ENCODE data around the gene KIF25.

The KIF25 gene

GRCh38 chr6:167997642-167998041 is at the start of gene KIF25:
TSS of gene KIF25 (plus strand) at chr6:167997671. CDS start at chr6:168029586, 31,915 bp downstream.
- no peak for DNase-seq

- DNase-seq, result no peak
Observed at GRCh38 chr6:167947716-167948115, 49.8 kb upstream of the KIF25 start.

- DNase-seq, result no peak
Observed at GRCh38 chr6:167948716-167949115, 48.8 kb upstream of the KIF25 start.

- DNase-seq, result no peak
Observed at GRCh38 chr6:167949121-167949684, 48.3 kb upstream of the KIF25 start.

- no peak for DNase-seq
Observed at GRCh38 chr6:167951781-167952511, 45.5 kb upstream of the KIF25 start.

GRCh38 chr6:167952512-167952859 is 45.0 kb upstream of the KIF25 start:
- no peak for DNase-seq

GRCh38 chr6:167953551-167953950 is 43.9 kb upstream of the KIF25 start:
- DNase-seq, result no peak

GRCh38 chr6:167954151-167954550 is 43.3 kb upstream of the KIF25 start:
- no peak for DNase-seq

GRCh38 chr6:167956491-167956890 is 41.0 kb upstream of the KIF25 start:
- DNase-seq, result no peak

- peak; percentile 61 for DNase-seq
Observed at GRCh38 chr6:167956983-167957492, 40.4 kb upstream of the KIF25 start.

- no peak for DNase-seq
Observed at GRCh38 chr6:167957626-167958025, 39.8 kb upstream of the KIF25 start.

GRCh38 chr6:167960579-167960978 is 36.9 kb upstream of the KIF25 start:
- no peak for DNase-seq

DNA sequence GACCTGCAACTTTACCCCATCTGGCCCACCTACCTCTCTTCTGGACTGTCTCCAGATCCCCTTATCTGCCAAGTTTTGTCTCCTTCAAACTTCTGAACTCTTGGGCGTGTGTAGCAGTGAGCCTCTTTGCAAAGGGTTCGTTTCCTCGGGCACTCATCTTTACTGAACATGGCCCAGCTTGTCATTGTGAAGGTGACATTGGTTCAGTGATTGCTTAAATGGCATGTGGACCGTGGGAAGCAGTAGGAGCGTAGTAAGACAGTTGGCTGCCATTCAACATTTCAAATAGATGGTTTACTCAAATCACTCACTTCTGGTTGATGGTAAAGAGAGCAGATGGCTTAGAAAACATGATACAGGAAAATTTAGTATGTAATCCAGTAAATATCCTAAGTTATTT is 34.8 kb upstream of the KIF25 start:
- no peak for DNase-seq

- no peak for DNase-seq
Observed at GRCh38 chr6:167963589-167964057, 33.8 kb upstream of the KIF25 start.

DNA sequence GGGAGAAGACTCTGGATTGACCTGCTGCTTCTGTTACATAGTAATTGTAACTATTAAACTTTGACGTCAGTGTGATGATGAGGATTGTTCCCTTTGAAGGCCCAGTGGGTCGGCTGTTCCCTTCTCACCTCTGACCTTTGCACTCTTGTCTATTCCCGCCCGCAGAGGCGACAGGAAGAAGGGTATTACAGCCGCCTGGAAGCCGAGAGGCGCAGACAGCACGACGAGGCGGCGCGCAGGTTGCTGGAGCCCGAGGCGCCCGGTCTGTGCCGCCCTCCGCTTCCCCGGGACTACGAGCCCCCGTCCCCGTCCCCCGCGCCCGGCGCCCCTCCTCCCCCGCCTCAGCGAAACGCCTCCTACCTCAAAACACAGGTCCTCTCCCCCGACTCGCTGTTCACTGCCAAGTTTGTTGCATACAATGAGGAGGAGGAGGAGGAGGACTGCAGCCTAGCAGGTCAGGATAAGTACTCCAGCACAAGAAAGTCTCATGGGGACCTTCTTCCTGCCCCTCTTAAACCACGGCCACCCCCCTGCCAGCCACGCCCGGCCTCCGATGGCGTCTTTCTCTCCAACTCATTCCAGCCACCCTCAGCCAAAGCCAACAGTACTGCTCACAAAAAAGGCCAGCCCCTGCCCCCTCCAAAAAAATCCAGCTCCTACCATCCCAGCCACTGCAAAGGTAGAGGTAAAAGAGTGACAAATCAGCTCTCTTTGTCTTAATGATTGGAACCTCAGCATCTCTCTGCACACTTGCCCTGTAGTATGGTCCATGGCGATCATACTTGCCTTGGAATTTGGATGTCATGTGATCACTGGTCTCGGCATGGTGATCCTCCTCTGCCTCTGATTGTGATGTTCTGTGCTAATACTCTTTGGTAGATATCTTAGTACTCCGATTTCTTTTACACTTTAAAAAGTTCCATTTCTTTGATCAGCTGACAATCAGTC is 31.6 kb upstream of the KIF25 start:
- no peak for DNase-seq

DNA sequence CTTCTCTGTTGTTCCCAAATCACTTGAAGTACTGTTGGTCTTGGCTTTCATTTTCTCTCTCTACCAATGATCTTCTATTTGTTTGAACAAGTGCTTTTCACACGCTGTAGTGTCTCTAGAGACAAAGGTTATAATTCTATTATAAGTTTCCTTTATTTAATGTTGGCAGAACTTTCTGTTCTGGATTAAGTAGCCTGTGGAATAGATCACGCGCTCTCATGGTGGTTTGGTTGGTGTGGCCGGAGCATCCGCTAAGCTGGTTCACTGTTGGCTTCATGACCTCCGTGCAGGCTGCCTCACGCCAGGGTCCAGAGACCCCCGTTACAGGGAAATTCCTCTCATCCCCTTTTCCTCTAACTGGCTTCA is 30.9 kb upstream of the KIF25 start:
- no peak for DNase-seq

GRCh38 chr6:167968091-167968490 is 29.4 kb upstream of the KIF25 start:
- peak; percentile 4 for DNase-seq

DNA sequence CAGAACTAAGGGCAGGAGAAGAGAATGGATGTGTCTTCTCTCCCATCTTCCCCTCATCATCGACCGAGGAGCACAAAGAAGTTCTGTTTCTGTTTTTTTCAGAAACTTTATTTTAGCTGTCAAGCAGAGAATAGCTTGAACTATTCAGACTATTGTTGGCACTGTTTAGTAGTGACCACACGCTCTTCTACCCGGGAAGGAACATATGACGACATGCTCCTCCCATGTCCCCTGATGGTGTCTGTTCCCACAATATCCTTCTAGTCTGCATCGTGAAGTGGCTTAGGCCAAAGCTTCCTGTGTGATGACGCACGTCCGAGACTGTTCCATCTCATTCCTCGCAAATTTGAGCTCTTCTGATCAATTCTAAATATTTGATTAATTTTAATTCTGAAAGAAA is 27.2 kb upstream of the KIF25 start:
- no peak for DNase-seq

DNA sequence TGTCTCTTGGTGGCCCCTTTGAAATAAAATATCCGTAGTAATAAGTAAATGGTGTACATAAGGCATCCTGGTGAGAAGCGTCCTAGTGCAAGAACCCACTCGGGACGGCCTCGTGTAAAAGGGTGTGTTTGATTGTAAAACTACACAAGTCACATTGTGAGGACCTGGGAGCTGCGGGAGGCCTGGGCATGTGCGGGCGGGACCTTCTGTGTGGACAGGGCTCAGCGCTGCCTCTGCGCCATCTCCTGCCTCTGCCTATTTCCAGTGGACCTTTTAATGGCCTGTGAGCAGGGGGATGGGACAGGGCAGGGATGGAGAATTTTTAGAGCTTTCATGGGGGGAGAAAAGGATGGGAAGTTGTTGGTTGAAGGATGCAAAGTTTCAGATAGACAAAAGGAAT is 25.3 kb upstream of the KIF25 start:
- no peak for DNase-seq

DNA sequence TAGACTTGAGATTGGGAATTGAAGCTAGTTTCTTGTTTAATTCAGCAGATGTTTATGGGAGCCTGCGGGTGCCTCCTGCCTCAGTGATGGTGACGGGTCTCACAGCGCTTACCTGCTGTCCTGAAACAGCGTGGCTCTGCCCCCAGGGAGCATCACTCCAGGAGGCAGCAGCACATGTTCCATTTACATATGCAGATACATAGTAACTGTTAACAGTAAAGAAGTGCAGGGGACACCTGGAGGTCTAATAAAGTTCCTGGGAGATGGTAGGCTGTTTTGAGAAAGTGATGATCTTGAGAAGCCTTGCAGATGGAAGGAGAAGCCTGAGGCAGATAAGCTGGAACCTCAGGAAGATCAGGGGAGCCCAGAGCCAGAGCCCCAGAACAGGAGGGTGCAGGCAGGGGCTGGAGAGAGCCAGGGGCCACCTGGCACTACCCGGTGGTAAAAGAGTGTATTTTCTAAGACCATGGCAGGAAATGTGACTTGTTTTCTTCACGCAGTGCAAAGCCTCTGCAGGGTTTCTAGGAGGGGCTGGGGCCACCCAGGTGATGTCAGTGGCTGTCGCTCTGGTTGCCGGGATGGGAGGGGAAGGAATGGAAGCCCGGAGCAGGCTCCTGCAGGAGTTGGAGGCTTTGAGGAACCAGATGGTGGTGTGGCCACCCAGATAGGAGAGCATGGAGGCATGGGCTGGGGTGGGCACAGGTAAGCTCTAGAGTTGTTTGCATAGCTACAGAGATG is 24.2 kb upstream of the KIF25 start:
- DNase-seq, result no peak

- DNase-seq, result no peak
Observed at GRCh38 chr6:167974640-167975344, 22.7 kb upstream of the KIF25 start.

GRCh38 chr6:167975458-167975857 is 22.0 kb upstream of the KIF25 start:
- no peak for DNase-seq

All from EL (cell line).